A549 treated with AZD9567 at 1 μM for 4 hours (cell line): ENCODE data around the gene RNF7. TPM values are rescaled to one million over a fixed set of nuclear protein-coding genes. Genes with fewer than 3 reads are reported as not detected.

Experiments
- total RNA-seq: library from RNA; stranded (reverse); fragments of 200-300 nt; extraction: Qiagen RNA extraction; gene quantifications from 5 replicates; pipeline ENCODE4 v1.2.3, GENCODE V29; 2022; ENCODE audit not compliant: insufficient read depth

RNF7 gene
- 130 to 140 TPM (median 135 TPM) in 5 replicates for total RNA-seq

GRCh38 chr3:141738022-141738890, at the start of gene RNF7:
Gene RNF7 (plus strand): TSS chr3:141738298. CDS start chr3:141738342, 44 bp downstream.

GRCh38 chr3:141763088-141763750, 25.1 kb downstream of the RNF7 start, which contains the start of gene GRK7:
Gene GRK7 (plus strand): TSS chr3:141763408. CDS start chr3:141778285, 14,877 bp downstream.

Other genes with a start within 250 kb of the RNF7 start
- 0.02 TPM in 1 of 5 replicates, not detected in the others for gene GRK7, start 25.1 kb downstream of the RNF7 start, total RNA-seq
- 195 to 231 TPM (median 205 TPM) in 5 replicates for gene ATP1B3, start 138.3 kb downstream of the RNF7 start, total RNA-seq